ENCODE measurements around the gene ZNF143.

DNA sequence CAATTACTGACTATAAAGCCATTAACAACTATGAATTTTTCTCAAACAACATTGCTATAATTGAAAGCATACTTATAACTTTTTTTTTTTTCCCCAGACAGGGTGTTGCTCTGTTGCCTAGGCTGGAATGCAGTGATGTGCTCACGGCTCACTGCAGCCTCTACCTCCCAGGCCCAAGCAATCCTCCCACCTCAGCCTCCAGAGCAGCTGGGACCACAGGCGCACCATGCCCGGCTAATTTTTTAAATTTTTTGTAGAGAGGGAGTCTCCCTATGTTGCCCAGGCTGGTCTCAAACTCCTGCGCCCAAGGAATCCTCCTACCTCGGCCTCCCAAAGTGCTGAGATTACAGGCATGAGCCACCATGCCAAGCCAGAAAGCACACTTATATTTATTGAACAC is 106.6 kb downstream of the ZNF143 start:
- TF ChIP-seq POLR2A (IDR thresholded peaks at IDR 0.05; ENCODE audit: low read depth, low read length) = no peak
- no peak for TF ChIP-seq POLR2AphosphoS5 (IDR thresholded peaks at IDR 0.05; ENCODE audit: low read depth, low read length)
- TF ChIP-seq TAF1 (IDR thresholded peaks at IDR 0.05; ENCODE audit: borderline replicate concordance, low read depth, low read length) = no peak

All from GM12892 (cell line).